CD14-positive monocyte (primary cell): Measurements from ENCODE around the gene FBXW12. TPM values are rescaled to one million over a fixed set of nuclear protein-coding genes. Genes with fewer than 3 reads are reported as not detected.

Experiments used
- DNase-seq, 3 donors: peaks; one replicate each; pipeline ENCODE4 v3.0.0-alpha.2; 2011 to 2022
- H2AFZ ChIP-seq: 2 replicates; pipeline ENCODE4 v1.6.0; 2012; ENCODE audit warnings: mild to moderate bottlenecking, low read depth, low read length, inconsistent platforms; ENCODE audit not compliant: insufficient read depth, poor library complexity, severe bottlenecking
- H3K27ac ChIP-seq, 2 donors: 1 replicate in 1 of 2; 2 replicates in 1 of 2; pipeline ENCODE4 v1.5.1; 2012 to 2013; ENCODE audit warnings: low read length in 2 of 2, control low read depth in 1 of 2, inconsistent platforms in 1 of 2, low read depth in 1 of 2, mild to moderate bottlenecking in 1 of 2
- H3K27me3 ChIP-seq, 2 donors: one replicate each; pipeline versions ENCODE4 v1.6.0 to v1.6.1; 2011 to 2013; ENCODE audit warnings: low read length in 2 of 2; ENCODE audit not compliant: control insufficient read depth in 2 of 2, insufficient read depth in 2 of 2
- H3K36me3 ChIP-seq, 2 donors: replicated peaks in 1 of 2; 1 replicate in 1 of 2; 2 replicates in 1 of 2; pipeline versions ENCODE4 v1.5.1 to v1.6.1; 2012 to 2013; ENCODE audit warnings: low read length in 2 of 2, control low read depth in 1 of 2, inconsistent platforms in 1 of 2, mild to moderate bottlenecking in 1 of 2; ENCODE audit not compliant: insufficient read depth in 2 of 2, control insufficient read depth in 1 of 2
- H3K4me1 ChIP-seq, 2 donors: 1 replicate in 1 of 2; 2 replicates in 1 of 2; pipeline versions ENCODE4 v1.5.1 to v1.6.1; 2012 to 2013; ENCODE audit warnings: low read length in 2 of 2, control low read depth in 1 of 2, inconsistent platforms in 1 of 2, mild to moderate bottlenecking in 1 of 2, moderate library complexity in 1 of 2; ENCODE audit not compliant: insufficient read depth in 2 of 2, control insufficient read depth in 1 of 2
- H3K4me2 ChIP-seq: replicated peaks from 2 replicates; pipeline ENCODE3; 2012; ENCODE audit warnings: low read length, moderate library complexity, mild to moderate bottlenecking; ENCODE audit not compliant: poor library complexity, severe bottlenecking; ENCODE audit errors: extremely low read depth
- H3K4me3 ChIP-seq, 3 experiments: fragments of 200-600 bp in 1 of 3; sonication (generic) in 1 of 3; replicated peaks in 1 of 3; 1 replicate in 2 of 3; 2 replicates in 1 of 3; pipeline ENCODE4 v1.5.1; 2011 to 2013; ENCODE audit warnings: low read length in 3 of 3, mild to moderate bottlenecking in 3 of 3, control low read depth in 2 of 3, low read depth in 2 of 3, inconsistent platforms in 1 of 3, moderate library complexity in 1 of 3
- H3K79me2 ChIP-seq: 2 replicates; pipeline ENCODE4 v1.6.0; 2012; ENCODE audit warnings: mild to moderate bottlenecking, control low read depth, inconsistent platforms, low read length, moderate library complexity; ENCODE audit not compliant: insufficient read depth
- H3K9ac ChIP-seq: 2 replicates; pipeline ENCODE4 v1.6.0; 2017; ENCODE audit warnings: low read length, mild to moderate bottlenecking; ENCODE audit not compliant: insufficient read depth, poor library complexity, severe bottlenecking
- H3K9me3 ChIP-seq, 2 donors: replicated peaks in 1 of 2; 1 replicate in 1 of 2; 2 replicates in 1 of 2; pipeline versions ENCODE4 v1.5.1 to v1.6.1; 2012 to 2013; ENCODE audit warnings: low read length in 2 of 2, control low read depth in 1 of 2; ENCODE audit not compliant: control insufficient read depth in 1 of 2, insufficient read depth in 1 of 2
- H4K20me1 ChIP-seq: 2 replicates; pipeline ENCODE4 v1.6.0; 2012; ENCODE audit warnings: mild to moderate bottlenecking, low read length, control low read depth, moderate library complexity; ENCODE audit not compliant: insufficient read depth
- H3K27ac Mint-ChIP-seq, 7 donors: one replicate each; pipeline ENCODE4 v1.8.0; 2020; ENCODE audit warnings: mild to moderate bottlenecking in 7 of 7, mixed read lengths in 7 of 7, moderate library complexity in 6 of 7, inconsistent platforms in 2 of 7
- H3K27me3 Mint-ChIP-seq, 3 donors: one replicate each; pipeline ENCODE4 v1.8.0; 2021 to 2022; ENCODE audit warnings: low read depth in 3 of 3, mild to moderate bottlenecking in 3 of 3, mixed read lengths in 3 of 3, moderate library complexity in 3 of 3, inconsistent platforms in 1 of 3
- H3K36me3 Mint-ChIP-seq, 2 donors: one replicate each; pipeline ENCODE4 v1.8.0; 2020; ENCODE audit warnings: mixed read lengths in 2 of 2, inconsistent platforms in 1 of 2, mild to moderate bottlenecking in 1 of 2
- H3K4me1 Mint-ChIP-seq: one replicate; pipeline ENCODE4 v1.8.0; 2020; ENCODE audit warnings: mild to moderate bottlenecking, mixed read lengths
- H3K4me3 Mint-ChIP-seq, 2 donors: one replicate each; pipeline ENCODE4 v1.8.0; 2020; ENCODE audit warnings: mild to moderate bottlenecking in 2 of 2, mixed read lengths in 2 of 2, moderate library complexity in 1 of 2
- H3K9me3 Mint-ChIP-seq, 7 donors: one replicate each; pipeline ENCODE4 v1.8.0; 2020 to 2022; ENCODE audit warnings: mixed read lengths in 7 of 7, mild to moderate bottlenecking in 6 of 7, moderate library complexity in 6 of 7, inconsistent platforms in 2 of 7
- CTCF ChIP-seq: fragments of 200-600 bp; IDR thresholded peaks from one replicate; pipeline ENCODE4 v1.8.0; 2022; ENCODE audit warnings: antibody characterized with exemption, mild to moderate bottlenecking
- WGBS: methylation state at CpG from one replicate; pipeline ENCODE4 v1.1.5; 2013; ENCODE audit warnings: missing lambda C conversion rate; ENCODE audit not compliant: insufficient coverage; 5-methylcytosine and 5-hydroxymethylcytosine counted together
- intact Hi-C, 2 donors: fragments of 100-400 bp; cut with micrococcal nuclease; formaldehyde crosslinking; loops; one replicate each; pipeline versions ENCODE4 v1.15.0 to v1.15.1; 2023
- polyA plus RNA-seq, 3 donors: library from polyadenylated mRNA; depleted of rRNA in 1 of 3; unstranded in 2 of 3; stranded (reverse) in 1 of 3; fragments of 300-500 nt in 2 of 3; fragments of >200 nt in 1 of 3; fragmentation: Illumina TruSeq in 2 of 3; gene quantifications; 1 replicate in 2 of 3; 2 replicates in 1 of 3; pipeline ENCODE4 v1.2.3, GENCODE V29; 2012 to 2021

The FBXW12 gene
- polyA plus RNA-seq, 3 donors, result not detected

GRCh38 chr3:48436477-48436787 is 64.4 kb downstream of the FBXW12 start:
- no peak overlapping the region for H3K4me3 Mint-ChIP-seq
- 91% methylated on average over 1 of the region's 1 CpG for WGBS
- Histone ChIP-seq H3K9me3 (no peaks in the 10 kb centered on the region), H3K36me3 (peaks cover 12 to 29% of the 10 kb centered on the region in 2 donors), H3K27ac (peak overlapping the region; percentile 11 to 42), H3K79me2 (peaks cover 32% of the 10 kb centered on the region), H2AFZ (peak overlapping the region; percentile 66), H3K4me2 (no peak overlapping the region), H3K9ac (no peak overlapping the region), H3K27me3 (no peaks in the 10 kb centered on the region), H4K20me1 (no peaks in the 10 kb centered on the region), H3K4me1 (peaks cover 20 to 33% of the 10 kb centered on the region in 2 donors), H3K4me3 (no peak overlapping the region)
- DNase-seq, result no peak
- TF ChIP-seq CTCF, result no peak
- peaks cover 0 to 1% (median 0%) of the 10 kb centered on the region in 3 donors for H3K27me3 Mint-ChIP-seq
- no peaks in the 10 kb centered on the region for H3K9me3 Mint-ChIP-seq
- peaks cover 25 to 30% of the 10 kb centered on the region in 2 donors for H3K36me3 Mint-ChIP-seq
- intact Hi-C loops, result loop anchor here (1.0 to 10.0 kb wide), 5 partner anchors 34 to 242 kb away; no protein-coding TSS in a partner anchor
- H3K27ac Mint-ChIP-seq, result no peak overlapping the region
- H3K4me1 Mint-ChIP-seq, result peaks cover 34% of the 10 kb centered on the region

- peaks cover 24 to 37% of the 10 kb centered on the region in 2 donors for H3K4me1 ChIP-seq
Measured at GRCh38 chr3:48436855-48437254, 64.8 kb downstream of the FBXW12 start.

More at GRCh38 chr3:48436855-48437254, 64.8 kb downstream of the FBXW12 start:
- no peaks in the 10 kb centered on the region for H4K20me1 ChIP-seq
- intact Hi-C loops, result loop anchor here (1.0 to 10.0 kb wide), 5 partner anchors 35 to 242 kb away; no protein-coding TSS in a partner anchor
- no peaks in the 10 kb centered on the region for H3K9me3 ChIP-seq
- H3K9ac ChIP-seq, result no peak overlapping the region
- no peak overlapping the region for H3K4me3 ChIP-seq
- H3K36me3 ChIP-seq, result peaks cover 14 to 34% of the 10 kb centered on the region in 2 donors
- H3K27me3 Mint-ChIP-seq, result peaks cover 0 to 1% (median 0%) of the 10 kb centered on the region in 3 donors
- TF ChIP-seq CTCF, result no peak
- H3K36me3 Mint-ChIP-seq, result peaks cover 25 to 26% of the 10 kb centered on the region in 2 donors
- H2AFZ ChIP-seq, result no peak overlapping the region
- no peaks in the 10 kb centered on the region for H3K27me3 ChIP-seq
- DNase-seq, result no peak
- H3K4me1 Mint-ChIP-seq, result peaks cover 38% of the 10 kb centered on the region
- 99% methylated on average over 7 of the region's 7 CpGs for WGBS
- H3K4me3 Mint-ChIP-seq, result no peak overlapping the region
- H3K27ac Mint-ChIP-seq, result no peak overlapping the region
- H3K4me2 ChIP-seq, result no peak overlapping the region
- peak overlapping the region in 1 of 2 donors; percentile 42 for H3K27ac ChIP-seq
- H3K9me3 Mint-ChIP-seq, result no peaks in the 10 kb centered on the region
- peaks cover 36% of the 10 kb centered on the region for H3K79me2 ChIP-seq
